ENCODE data around the gene PAGE2.

DNA sequence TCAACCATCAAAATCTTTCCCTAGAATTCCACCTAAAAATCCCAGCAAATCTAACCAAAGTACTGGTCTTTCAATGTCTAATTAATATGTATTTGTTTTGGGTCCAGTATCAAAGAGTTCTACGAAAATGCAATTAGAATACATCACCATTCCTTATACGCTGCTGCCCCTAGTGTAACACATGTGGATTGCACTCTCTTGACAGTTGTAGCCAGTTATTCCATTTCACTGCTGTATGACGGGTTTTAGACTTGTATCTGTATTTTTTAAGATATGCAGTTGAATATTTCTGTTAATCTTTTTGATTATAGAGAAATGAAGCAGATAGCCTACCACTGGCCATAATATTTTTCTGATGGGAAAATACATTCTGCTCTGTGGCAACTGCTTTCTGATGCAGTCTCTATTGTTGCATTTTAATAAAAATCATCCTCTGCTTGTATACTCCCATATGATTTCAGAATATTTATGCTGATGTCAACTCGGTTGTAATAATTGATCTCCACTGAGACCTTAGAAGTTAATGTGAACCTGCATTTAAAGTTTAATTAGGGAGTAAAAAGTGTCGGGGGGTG, 31.1 kb upstream of the PAGE2 start:
- TF ChIP-seq POLR2AphosphoS5 (IDR thresholded peaks at IDR 0.05; ENCODE audit: insufficient read depth in 1 of 2, low read depth in 1 of 2): no peak
- TF ChIP-seq, protein P1, sequence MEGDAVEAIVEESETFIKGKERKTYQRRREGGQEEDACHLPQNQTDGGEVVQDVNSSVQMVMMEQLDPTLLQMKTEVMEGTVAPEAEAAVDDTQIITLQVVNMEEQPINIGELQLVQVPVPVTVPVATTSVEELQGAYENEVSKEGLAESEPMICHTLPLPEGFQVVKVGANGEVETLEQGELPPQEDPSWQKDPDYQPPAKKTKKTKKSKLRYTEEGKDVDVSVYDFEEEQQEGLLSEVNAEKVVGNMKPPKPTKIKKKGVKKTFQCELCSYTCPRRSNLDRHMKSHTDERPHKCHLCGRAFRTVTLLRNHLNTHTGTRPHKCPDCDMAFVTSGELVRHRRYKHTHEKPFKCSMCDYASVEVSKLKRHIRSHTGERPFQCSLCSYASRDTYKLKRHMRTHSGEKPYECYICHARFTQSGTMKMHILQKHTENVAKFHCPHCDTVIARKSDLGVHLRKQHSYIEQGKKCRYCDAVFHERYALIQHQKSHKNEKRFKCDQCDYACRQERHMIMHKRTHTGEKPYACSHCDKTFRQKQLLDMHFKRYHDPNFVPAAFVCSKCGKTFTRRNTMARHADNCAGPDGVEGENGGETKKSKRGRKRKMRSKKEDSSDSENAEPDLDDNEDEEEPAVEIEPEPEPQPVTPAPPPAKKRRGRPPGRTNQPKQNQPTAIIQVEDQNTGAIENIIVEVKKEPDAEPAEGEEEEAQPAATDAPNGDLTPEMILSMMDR (IDR thresholded peaks at IDR 0.05): peak; percentile 50 to 78 (median 51)

All from vagina (tissue), 2 donors.